Calu3 (cell line): Measurements from ENCODE around the gene CTIF. TPM values are rescaled to one million over a fixed set of nuclear protein-coding genes. Genes with fewer than 3 reads are reported as not detected.
A peak's percentile ranks its signal among the peaks of the same experiment; 100 is the strongest.

Experiments
- BruUV-seq: library from RNA; stranded (reverse); fragments of 400-500 nt; replicated peaks from 2 replicates; lab custom pipeline; 2021; lab: Mats Ljungman, UMichigan
- CTCF ChIA-PET: fragments of 300-600 bp; sonication (Branson Sonifier 250); formaldehyde crosslinking; loops from one replicate; lab custom pipeline; 2022; ENCODE audit warnings: antibody characterized with exemption; lab: Charles Lee
- DNase-seq: peaks from one replicate; pipeline ENCODE4 v3.0.0; 2022
- H3K27ac Mint-ChIP-seq: one replicate; pipeline ENCODE4 v1.8.0; 2022; ENCODE audit warnings: mixed read lengths; ENCODE audit not compliant: unreplicated experiment
- H3K27me3 Mint-ChIP-seq: one replicate; pipeline ENCODE4 v1.8.0; 2022; ENCODE audit warnings: mixed read lengths; ENCODE audit not compliant: unreplicated experiment
- H3K36me3 Mint-ChIP-seq: one replicate; pipeline ENCODE4 v1.8.0; 2022; ENCODE audit warnings: mild to moderate bottlenecking, moderate library complexity, mixed read lengths; ENCODE audit not compliant: insufficient read depth, unreplicated experiment
- H3K4me1 Mint-ChIP-seq: one replicate; pipeline ENCODE4 v1.8.0; 2022; ENCODE audit warnings: mild to moderate bottlenecking, low read depth, mixed read lengths; ENCODE audit not compliant: unreplicated experiment
- H3K4me3 Mint-ChIP-seq: one replicate; pipeline ENCODE4 v1.8.0; 2022; ENCODE audit warnings: mild to moderate bottlenecking, low read depth, moderate library complexity, mixed read lengths; ENCODE audit not compliant: unreplicated experiment
- H3K9me3 Mint-ChIP-seq: one replicate; pipeline ENCODE4 v1.8.0; 2022; ENCODE audit warnings: low read depth, mixed read lengths; ENCODE audit not compliant: unreplicated experiment
- intact Hi-C: fragments of 100-400 bp; cut with micrococcal nuclease; formaldehyde crosslinking; loops from one replicate; pipeline ENCODE4 v1.10.0; 2022; ENCODE audit not compliant: unreplicated experiment
- total RNA-seq: library from RNA; stranded (reverse); gene quantifications from 2 replicates; pipeline ENCODE4 v1.2.3, GENCODE V29; 2022
- TF ChIP-seq, protein P1 (sequence below): fragments of 200-600 bp; IDR thresholded peaks from one replicate; pipeline ENCODE4 v1.8.0; 2022; ENCODE audit warnings: antibody characterized with exemption; ENCODE audit not compliant: unreplicated experiment

The CTIF gene
- total RNA-seq, 1 experiment from 2014 or later, result 40.8 TPM

DNA sequence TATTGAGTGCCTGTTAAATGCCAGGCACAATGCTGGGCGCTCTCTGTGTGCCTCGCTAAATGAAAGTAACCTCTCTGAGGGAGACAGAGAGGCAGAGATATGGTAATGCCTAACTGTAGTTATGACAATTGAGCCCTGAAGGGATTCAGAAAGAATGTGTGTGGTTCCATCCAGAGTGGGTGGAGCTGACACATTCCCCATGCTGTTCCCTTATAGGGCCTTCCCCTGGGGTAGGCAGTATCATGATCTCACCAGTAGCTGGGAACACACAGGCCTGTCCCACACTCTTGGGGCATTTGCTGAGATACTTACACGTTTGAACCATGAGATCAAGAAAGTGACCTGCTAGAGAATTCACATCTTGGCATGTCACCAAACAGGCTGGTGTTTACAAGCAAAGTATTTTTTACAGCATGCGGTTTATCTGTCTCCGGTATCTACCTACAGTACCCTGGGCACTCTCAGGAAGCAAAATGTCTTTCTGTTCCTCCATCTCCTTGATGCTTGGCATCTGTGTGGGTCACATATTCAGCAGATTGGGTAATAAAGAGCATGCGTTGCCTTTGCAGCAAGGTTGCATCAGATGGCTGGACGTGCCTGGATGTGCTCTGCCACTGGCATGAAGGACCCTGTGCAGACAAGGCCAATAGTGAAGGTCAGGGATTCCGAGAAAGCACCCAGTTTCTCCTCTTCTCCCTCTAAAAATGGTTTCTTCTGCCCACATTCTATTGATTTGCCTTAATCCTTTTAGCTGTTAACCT lies 9.4 kb downstream of the CTIF start:
- DNase-seq, result peak; percentile 15
- H3K36me3 Mint-ChIP-seq, result no peaks in the 10 kb centered on the region
- intact Hi-C loops, result no loop called here
- no peaks in the 10 kb centered on the region for H3K9me3 Mint-ChIP-seq
- no TSS peak for BruUV-seq
- H3K4me1 Mint-ChIP-seq, result peaks cover 20% of the 10 kb centered on the region
- CTCF ChIA-PET, result interaction anchor here (0.7 kb wide), 1 partner anchor 617 kb away, joined by 3 read pairs; no protein-coding TSS in a partner anchor
- no peaks in the 10 kb centered on the region for H3K27me3 Mint-ChIP-seq
- H3K27ac Mint-ChIP-seq, result peak overlapping the region; percentile 31
- TF ChIP-seq, protein P1, sequence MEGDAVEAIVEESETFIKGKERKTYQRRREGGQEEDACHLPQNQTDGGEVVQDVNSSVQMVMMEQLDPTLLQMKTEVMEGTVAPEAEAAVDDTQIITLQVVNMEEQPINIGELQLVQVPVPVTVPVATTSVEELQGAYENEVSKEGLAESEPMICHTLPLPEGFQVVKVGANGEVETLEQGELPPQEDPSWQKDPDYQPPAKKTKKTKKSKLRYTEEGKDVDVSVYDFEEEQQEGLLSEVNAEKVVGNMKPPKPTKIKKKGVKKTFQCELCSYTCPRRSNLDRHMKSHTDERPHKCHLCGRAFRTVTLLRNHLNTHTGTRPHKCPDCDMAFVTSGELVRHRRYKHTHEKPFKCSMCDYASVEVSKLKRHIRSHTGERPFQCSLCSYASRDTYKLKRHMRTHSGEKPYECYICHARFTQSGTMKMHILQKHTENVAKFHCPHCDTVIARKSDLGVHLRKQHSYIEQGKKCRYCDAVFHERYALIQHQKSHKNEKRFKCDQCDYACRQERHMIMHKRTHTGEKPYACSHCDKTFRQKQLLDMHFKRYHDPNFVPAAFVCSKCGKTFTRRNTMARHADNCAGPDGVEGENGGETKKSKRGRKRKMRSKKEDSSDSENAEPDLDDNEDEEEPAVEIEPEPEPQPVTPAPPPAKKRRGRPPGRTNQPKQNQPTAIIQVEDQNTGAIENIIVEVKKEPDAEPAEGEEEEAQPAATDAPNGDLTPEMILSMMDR, result no peak
- no peak overlapping the region for H3K4me3 Mint-ChIP-seq

DNA sequence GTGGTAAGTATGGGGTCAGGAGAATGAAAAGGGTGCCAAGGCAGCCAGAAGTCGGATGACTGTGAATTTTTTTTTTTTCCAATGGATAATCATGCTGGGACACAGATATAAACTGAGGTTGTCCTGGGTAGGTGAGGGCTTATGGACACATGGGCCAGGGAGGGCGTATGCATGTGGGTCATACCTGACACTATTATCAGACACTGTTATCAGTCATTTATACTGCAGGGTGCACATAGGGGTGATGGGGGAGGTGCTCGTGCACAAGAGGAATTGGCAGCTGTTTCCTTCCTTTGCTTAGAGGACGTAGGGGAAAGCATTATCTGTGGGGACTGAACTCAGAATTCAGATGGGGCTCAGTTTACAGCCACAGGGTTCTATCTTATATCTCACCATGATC lies 10.1 kb downstream of the CTIF start:
- Mint-ChIP-seq H3K27me3 (no peaks in the 10 kb centered on the region), H3K4me3 (no peak overlapping the region), H3K4me1 (peaks cover 16% of the 10 kb centered on the region), H3K36me3 (no peaks in the 10 kb centered on the region), H3K27ac (peak overlapping the region; percentile 31), H3K9me3 (no peaks in the 10 kb centered on the region)
- no TSS peak for BruUV-seq
- DNase-seq, result no peak
- intact Hi-C loops, result no loop called here
- TF ChIP-seq, protein P1, result no peak
- CTCF ChIA-PET, result no interaction called here

DNA sequence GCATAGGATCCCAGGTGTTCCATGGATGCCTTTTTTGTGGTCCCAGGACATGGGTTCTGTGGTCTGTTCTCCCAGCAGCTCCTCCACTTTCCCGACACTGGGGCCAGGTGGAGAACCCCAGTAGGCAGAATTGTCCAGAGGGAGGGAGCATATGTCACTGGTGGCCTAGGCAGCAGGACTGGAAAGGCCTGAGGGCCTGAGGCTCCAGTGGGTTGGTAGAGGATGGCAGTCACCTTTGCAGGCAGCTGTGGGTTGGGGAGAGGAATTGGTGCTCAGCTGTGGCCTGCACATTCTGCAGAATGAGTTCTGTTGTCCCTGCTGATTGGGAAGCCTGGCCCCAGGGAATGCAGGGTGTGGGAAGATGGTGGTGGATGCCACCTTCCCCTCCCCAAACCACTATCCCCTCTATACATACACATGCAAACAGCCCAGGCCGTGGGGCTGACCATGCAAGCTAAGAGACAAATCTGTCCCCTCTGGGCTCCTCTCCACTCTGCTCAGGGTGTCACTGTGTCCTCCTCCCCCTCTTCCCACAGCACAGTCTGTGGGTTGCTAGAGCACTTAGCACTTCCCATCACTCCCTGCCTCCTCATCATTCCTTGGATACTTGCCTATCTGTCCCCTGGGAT lies 11.4 kb downstream of the CTIF start:
- TF ChIP-seq, protein P1, result no peak
- Mint-ChIP-seq H3K4me1 (peaks cover 16% of the 10 kb centered on the region), H3K27me3 (no peaks in the 10 kb centered on the region), H3K36me3 (no peaks in the 10 kb centered on the region), H3K27ac (no peak overlapping the region), H3K4me3 (no peak overlapping the region), H3K9me3 (no peaks in the 10 kb centered on the region)
- BruUV-seq, result no TSS peak
- intact Hi-C loops, result no loop called here
- no peak for DNase-seq
- CTCF ChIA-PET, result no interaction called here

DNA sequence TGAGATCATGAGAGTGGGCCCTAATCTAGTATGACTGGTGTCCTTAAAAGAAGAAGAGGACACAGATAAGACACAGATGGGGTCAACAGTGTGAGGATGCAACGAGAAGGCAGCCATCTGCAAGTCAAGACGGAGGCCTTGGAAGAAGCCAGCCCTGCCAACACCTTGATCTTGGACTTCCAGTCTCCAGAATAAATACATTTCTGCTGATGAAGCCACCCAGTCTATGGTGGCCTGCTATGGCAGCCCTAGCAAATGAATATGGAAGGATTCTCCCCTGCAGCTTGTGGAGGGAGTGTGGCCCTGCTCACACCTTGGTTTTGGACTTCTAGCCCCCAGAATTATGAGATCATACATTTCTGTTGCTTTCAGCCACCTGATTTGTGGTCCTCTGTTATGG lies 12.3 kb downstream of the CTIF start:
- Mint-ChIP-seq H3K27me3 (no peaks in the 10 kb centered on the region), H3K27ac (no peak overlapping the region), H3K9me3 (no peaks in the 10 kb centered on the region), H3K4me3 (no peak overlapping the region), H3K36me3 (no peaks in the 10 kb centered on the region), H3K4me1 (peaks cover 16% of the 10 kb centered on the region)
- intact Hi-C loops, result no loop called here
- DNase-seq, result no peak
- TF ChIP-seq, protein P1, result no peak
- no TSS peak for BruUV-seq
- CTCF ChIA-PET, result interaction anchor here (0.7 kb wide), 1 partner anchor 546 kb away, joined by 5 read pairs; no protein-coding TSS in a partner anchor
